Spleen (tissue), 11 donors: Measurements from ENCODE around the gene BMP3. TPM values are rescaled to one million over a fixed set of nuclear protein-coding genes. Genes with fewer than 3 reads are reported as not detected.

Source experiments
- DNase-seq: peaks from one replicate; pipeline ENCODE4 v3.0.0-alpha.2; 2020
- H3K27ac ChIP-seq, 8 donors: fragments of 200-600 bp; sonication (generic) in 7 of 8; 1 replicate in 4 of 8; 2 replicates in 4 of 8; pipeline versions ENCODE4 v1.5.0 to v1.8.0; 2016 to 2021; ENCODE audit warnings: inconsistent platforms in 4 of 8, mild to moderate bottlenecking in 4 of 8, moderate library complexity in 1 of 8
- H3K27me3 ChIP-seq, 7 donors: fragments of 200-600 bp; sonication (generic) in 6 of 7; replicated peaks in 1 of 7; 1 replicate in 4 of 7; 2 replicates in 3 of 7; pipeline versions ENCODE4 v1.5.0 to v1.8.0; 2016 to 2021; ENCODE audit warnings: inconsistent platforms in 3 of 7, mild to moderate bottlenecking in 1 of 7
- H3K36me3 ChIP-seq, 6 donors: fragments of 200-600 bp; sonication (generic) in 5 of 6; 1 replicate in 4 of 6; 2 replicates in 2 of 6; pipeline versions ENCODE4 v1.5.0 to v1.8.0; 2016 to 2021; ENCODE audit warnings: inconsistent platforms in 2 of 6
- H3K4me1 ChIP-seq, 6 donors: fragments of 200-600 bp; sonication (generic) in 5 of 6; 1 replicate in 3 of 6; 2 replicates in 3 of 6; pipeline versions ENCODE4 v1.5.0 to v1.8.0; 2016 to 2021; ENCODE audit warnings: inconsistent platforms in 3 of 6
- H3K4me3 ChIP-seq, 8 donors: fragments of 200-600 bp; sonication (generic) in 7 of 8; 1 replicate in 4 of 8; 2 replicates in 4 of 8; pipeline versions ENCODE4 v1.5.0 to v1.8.0; 2016 to 2021; ENCODE audit warnings: inconsistent platforms in 4 of 8, mild to moderate bottlenecking in 4 of 8, moderate library complexity in 2 of 8
- H3K9me3 ChIP-seq, 8 donors: fragments of 200-600 bp; sonication (generic) in 7 of 8; 1 replicate in 4 of 8; 2 replicates in 4 of 8; pipeline versions ENCODE4 v1.5.0 to v1.8.0; 2016 to 2021; ENCODE audit warnings: inconsistent platforms in 4 of 8
- CTCF ChIP-seq, 11 experiments: fragments of 200-600 bp in 7 of 11; fragments of 450-650 bp in 4 of 11; sonication (generic) in 4 of 11; IDR thresholded peaks in 8 of 11; conservative IDR thresholded peaks in 3 of 11; 1 replicate in 7 of 11; 2 replicates in 4 of 11; pipeline versions ENCODE4 v1.4.0 to v1.8.0; 2016 to 2021; ENCODE audit warnings: antibody characterized with exemption in 11 of 11, inconsistent platforms in 4 of 11, mild to moderate bottlenecking in 1 of 11
- POLR2A ChIP-seq, 3 donors: fragments of 450-650 bp; IDR thresholded peaks; one replicate each; pipeline ENCODE4 v1.5.1; 2017; ENCODE audit warnings: antibody characterized with exemption in 3 of 3, mild to moderate bottlenecking in 1 of 3
- POLR2AphosphoS5 ChIP-seq, 3 donors: sonication (generic); formaldehyde crosslinking; IDR thresholded peaks; one replicate each; pipeline ENCODE4 v1.5.1; 2017; ENCODE audit warnings: antibody characterized with exemption in 3 of 3
- WGBS, 5 donors: extraction: QIAGEN DNeasy Blood & Tissue Kit in 3 of 5; methylation state at CpG; one replicate each; pipeline versions ENCODE4 v1.1.5 to v1.1.7; 2013 to 2018; 5-methylcytosine and 5-hydroxymethylcytosine counted together
- intact Hi-C: fragments of 100-400 bp; cut with DNase I; formaldehyde crosslinking; loops from one replicate; pipeline ENCODE4 v1.15.0; 2023; ENCODE audit warnings: low total_unique reads
- polyA plus RNA-seq, 3 donors: library from polyadenylated mRNA; stranded (reverse); fragments of 200-250 nt; gene quantifications; one replicate each; pipeline ENCODE4 v1.2.1, GENCODE V29; 2013
- total RNA-seq, 7 donors: library from RNA; depleted of rRNA in 3 of 7; stranded (reverse); fragments of >200 nt in 3 of 7; fragmentation: NEBNext Ultra II Directional in 4 of 7; extraction: Animal tissue kit (Norgen Biotek cat#: 25700) in 4 of 7; gene quantifications; one replicate each; pipeline versions ENCODE4 v1.1.0 to v1.2.1, GENCODE V29; 2016 to 2021
- donor health status: healthy with polysubstance abuse.
- donor health status: DM: no; HTN: no; CAD: no; lungs with moderate emphysema.
- donor health status: DM: no; HTN: no; CAD: no.
- donor health status: Bipolar disorder and iron deficiency.
- donor health status: healthy.
- donor health status: DM: no; HTN: no; CAD: no.
- donor health status: DM: yes; HTN: yes; CAD: no.

Gene BMP3
- total and polyA plus RNA-seq, 10 donors, result 0.06 to 0.33 (median 0.23) TPM; not detected in 3

GRCh38 chr4:81095389-81095788 is 64.9 kb downstream of the BMP3 start:
- no peaks in the 10 kb centered on the region for H3K4me1 ChIP-seq
- H3K27ac ChIP-seq, result no peak overlapping the region
- intact Hi-C loops, result no loop called here
- no peak for DNase-seq
- no peaks in the 10 kb centered on the region for H3K27me3 ChIP-seq
- TF ChIP-seq POLR2AphosphoS5 (IDR thresholded peaks at IDR 0.05) (no peak), POLR2A (IDR thresholded peaks at IDR 0.05) (no peak), CTCF (IDR thresholded peaks at IDR 0.05 in 8 of 11, conservative IDR thresholded peaks at IDR 0.05 in 3 of 11) (no peak)
- no peaks in the 10 kb centered on the region for H3K36me3 ChIP-seq
- no peaks in the 10 kb centered on the region for H3K9me3 ChIP-seq
- no peak overlapping the region for H3K4me3 ChIP-seq
- 32 to 70% (median 57%) methylated on average over 2 of the region's 2 CpGs for WGBS, 5 donors

DNA sequence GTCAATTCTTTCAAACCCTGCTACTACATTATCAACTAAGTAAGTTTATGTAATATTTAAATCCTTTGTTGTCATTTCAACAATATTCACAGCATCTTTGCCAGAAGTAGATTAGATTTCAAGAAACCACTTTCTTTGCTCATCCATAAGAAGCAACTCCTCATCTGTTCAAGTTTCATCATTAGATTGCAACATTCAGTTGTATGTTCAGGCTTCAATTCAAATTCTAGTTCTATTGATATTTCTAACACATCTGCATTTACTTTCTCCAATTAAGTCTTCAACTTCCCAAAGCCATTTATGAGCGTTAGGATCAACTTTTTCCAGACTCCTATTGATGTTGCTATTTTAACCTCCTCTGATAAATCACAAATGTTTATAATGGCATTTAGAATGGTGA is 66.1 kb downstream of the BMP3 start:
- no peak for TF ChIP-seq CTCF (IDR thresholded peaks at IDR 0.05 in 8 of 11, conservative IDR thresholded peaks at IDR 0.05 in 3 of 11)
- no peak for TF ChIP-seq POLR2AphosphoS5 (IDR thresholded peaks at IDR 0.05)
- no peak for TF ChIP-seq POLR2A (IDR thresholded peaks at IDR 0.05)
- no peak for DNase-seq
- no peaks in the 10 kb centered on the region for H3K4me1 ChIP-seq
- H3K27ac ChIP-seq, result no peak overlapping the region
- 91 to 97% (median 95%) methylated on average over 1 of the region's 1 CpG for WGBS, 5 donors
- no peaks in the 10 kb centered on the region for H3K9me3 ChIP-seq
- no peak overlapping the region for H3K4me3 ChIP-seq
- intact Hi-C loops, result no loop called here
- H3K27me3 ChIP-seq, result no peaks in the 10 kb centered on the region
- H3K36me3 ChIP-seq, result no peaks in the 10 kb centered on the region

DNA sequence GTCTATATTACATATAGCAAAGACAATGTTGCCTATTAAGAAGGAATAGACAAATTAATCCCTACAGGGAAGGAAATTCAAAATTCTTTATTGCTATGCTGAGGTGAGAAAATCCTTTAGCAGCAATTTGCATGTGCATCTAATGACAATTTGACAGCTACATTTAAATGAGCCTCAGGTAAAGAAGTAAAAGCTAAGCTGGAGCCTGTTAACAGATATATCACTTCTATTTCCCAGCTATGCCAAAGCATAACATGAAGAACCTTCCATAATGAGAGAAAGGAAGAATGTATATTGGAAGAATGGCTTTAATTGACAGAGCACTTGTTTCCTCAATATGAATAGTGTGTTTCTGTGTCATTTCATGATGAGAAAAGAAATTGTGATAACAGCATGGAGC is 71.6 kb downstream of the BMP3 start:
- DNase-seq, result no peak
- intact Hi-C loops, result no loop called here
- no peak overlapping the region for H3K27ac ChIP-seq

DNA sequence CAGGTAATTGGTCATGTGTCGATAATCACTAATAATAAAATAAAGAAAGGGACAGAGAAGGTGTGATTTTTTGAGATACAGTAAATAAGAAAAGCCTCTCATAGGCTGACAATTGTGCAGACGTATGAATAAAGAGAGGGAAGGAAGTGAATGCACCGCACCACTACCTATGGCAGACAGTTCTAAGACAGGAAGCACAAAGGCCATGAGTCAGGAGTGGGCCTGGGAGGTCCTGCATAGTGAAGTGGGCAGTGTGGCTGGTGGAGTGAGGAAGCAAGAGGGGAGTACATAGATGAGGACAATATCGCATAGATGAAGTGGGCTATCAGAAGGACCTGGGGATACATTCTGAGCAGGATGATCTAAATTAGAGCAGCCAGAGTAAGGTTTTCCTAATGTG is 75.6 kb downstream of the BMP3 start:
- Histone ChIP-seq H3K4me3 (no peak overlapping the region), H3K36me3 (no peaks in the 10 kb centered on the region), H3K27ac (no peak overlapping the region), H3K9me3 (no peaks in the 10 kb centered on the region), H3K4me1 (no peaks in the 10 kb centered on the region), H3K27me3 (no peaks in the 10 kb centered on the region)
- WGBS, 5 donors, result 56 to 68% (median 63%) methylated on average over 4 of the region's 4 CpGs
- no peak for DNase-seq
- no peak for TF ChIP-seq CTCF (IDR thresholded peaks at IDR 0.05 in 8 of 11, conservative IDR thresholded peaks at IDR 0.05 in 3 of 11)
- TF ChIP-seq POLR2AphosphoS5 (IDR thresholded peaks at IDR 0.05), result no peak
- no peak for TF ChIP-seq POLR2A (IDR thresholded peaks at IDR 0.05)
- intact Hi-C loops, result no loop called here

More for the DNA sequence above, 71.6 kb downstream of the BMP3 start:
- H3K9me3 ChIP-seq, result no peaks in the 10 kb centered on the region
- H3K36me3 ChIP-seq, result no peaks in the 10 kb centered on the region
- H3K4me1 ChIP-seq, result no peaks in the 10 kb centered on the region
- TF ChIP-seq POLR2AphosphoS5 (IDR thresholded peaks at IDR 0.05) (no peak), POLR2A (IDR thresholded peaks at IDR 0.05) (no peak), CTCF (IDR thresholded peaks at IDR 0.05 in 8 of 11, conservative IDR thresholded peaks at IDR 0.05 in 3 of 11) (no peak)
- no peaks in the 10 kb centered on the region for H3K27me3 ChIP-seq
- H3K4me3 ChIP-seq, result no peak overlapping the region

Other genes with a start within 250 kb of the BMP3 start
- gene PRKG2, start 184.5 kb downstream of the BMP3 start, total RNA-seq, result under 1 TPM; 0.10 to 0.51 (median 0.36) TPM
- under 1 TPM; 0.06 to 0.14 (median 0.11) TPM for gene PRKG2, start 184.5 kb downstream of the BMP3 start, polyA plus RNA-seq